A673 (cell line): ENCODE data around the gene CCDC136. TPM values are rescaled to one million over a fixed set of nuclear protein-coding genes. Genes with fewer than 3 reads are reported as not detected.

Experiments
- BruUV-seq: library from RNA; stranded (reverse); fragments of 400-500 nt; replicated peaks from 2 replicates; lab custom pipeline; 2021; lab: Mats Ljungman, UMichigan
- CTCF ChIA-PET: fragments of 300-600 bp; sonication (Branson Sonifier 250); formaldehyde crosslinking; loops from one replicate; lab custom pipeline; 2022; ENCODE audit warnings: antibody characterized with exemption; lab: Charles Lee
- POLR2A ChIA-PET: fragments of 300-600 bp; sonication (Branson Sonifier 250); formaldehyde crosslinking; loops from one replicate; lab custom pipeline; 2022; ENCODE audit warnings: antibody characterized with exemption; ENCODE audit not compliant: low non-redundant PET; lab: Charles Lee
- DNase-seq: peaks from one replicate; pipeline ENCODE4 v3.0.0-alpha.2; 2015; ENCODE audit warnings: low spot score
- H3K27ac ChIP-seq: fragments of 200-600 bp; sonication (generic); 2 replicates; pipeline ENCODE4 v1.5.1; 2016; ENCODE audit warnings: mixed run types, low read depth, mild to moderate bottlenecking, mixed read lengths, antibody characterized with exemption, low read length; ENCODE audit not compliant: poor library complexity, severe bottlenecking
- H3K27me3 ChIP-seq: fragments of 200-600 bp; sonication (generic); replicated peaks from 2 replicates; pipeline ENCODE4 v1.6.1; 2017; ENCODE audit warnings: mixed run types, low read depth, mild to moderate bottlenecking, mixed read lengths, antibody characterized with exemption, low read length; ENCODE audit not compliant: insufficient read depth, poor library complexity
- H3K36me3 ChIP-seq: fragments of 200-600 bp; sonication (generic); 2 replicates; pipeline ENCODE4 v1.6.1; 2016; ENCODE audit warnings: mixed run types, mild to moderate bottlenecking, mixed read lengths, antibody characterized with exemption, low read length; ENCODE audit not compliant: insufficient read depth, poor library complexity, severe bottlenecking
- H3K4me1 ChIP-seq: fragments of 200-600 bp; sonication (generic); 2 replicates; pipeline ENCODE4 v1.6.1; 2017; ENCODE audit warnings: mixed run types, mild to moderate bottlenecking, mixed read lengths, antibody characterized with exemption, low read length; ENCODE audit not compliant: insufficient read depth, poor library complexity, severe bottlenecking
- H3K4me3 ChIP-seq: fragments of 200-600 bp; sonication (generic); 2 replicates; pipeline ENCODE4 v1.5.1; 2016; ENCODE audit warnings: low read depth, mixed run types, mild to moderate bottlenecking, mixed read lengths, low read length; ENCODE audit not compliant: poor library complexity, severe bottlenecking
- H3K9me3 ChIP-seq: fragments of 200-600 bp; sonication (generic); 2 replicates; pipeline ENCODE4 v1.6.1; 2016; ENCODE audit warnings: mixed run types, low read depth, mild to moderate bottlenecking, mixed read lengths, antibody characterized with exemption, low read length; ENCODE audit not compliant: poor library complexity, severe bottlenecking
- CTCF ChIP-seq: fragments of 300-800, 200-600 bp; sonication (generic); conservative IDR thresholded peaks from 2 replicates; pipeline ENCODE4 v1.5.1; 2017; ENCODE audit warnings: low read depth, mild to moderate bottlenecking, antibody characterized with exemption, low read length, moderate library complexity, mixed read lengths
- EZH2 ChIP-seq: fragments of 200-600 bp; sonication (generic); IDR thresholded peaks from 2 replicates; pipeline ENCODE4 v1.6.1; 2017; ENCODE audit warnings: borderline replicate concordance, low read depth, mild to moderate bottlenecking, mixed read lengths, antibody characterized with exemption, low read length; ENCODE audit not compliant: poor library complexity, severe bottlenecking
- intact Hi-C: fragments of 100-400 bp; cut with micrococcal nuclease; formaldehyde crosslinking; loops from one replicate; pipeline ENCODE4 v1.10.0; 2022; ENCODE audit not compliant: unreplicated experiment
- total RNA-seq: library from RNA; stranded (reverse); gene quantifications from 2 replicates; pipeline ENCODE4 v1.2.3, GENCODE V29; 2021

CCDC136 gene
- total RNA-seq, 1 experiment from 2014 or later: 4.4 TPM

- intact Hi-C loops: no loop called here
- Histone ChIP-seq H3K9me3 (no peaks in the 10 kb centered on the region), H3K36me3 (no peaks in the 10 kb centered on the region), H3K4me1 (no peaks in the 10 kb centered on the region), H3K27ac (no peak overlapping the region), H3K27me3 (no peaks in the 10 kb centered on the region), H3K4me3 (no peak overlapping the region)
- ChIA-PET POLR2A (no interaction called here), CTCF (no interaction called here)
- no peak for DNase-seq
- TF ChIP-seq CTCF (no peak), EZH2 (no peak)
- no TSS peak for BruUV-seq
Observed at GRCh38 chr7:128818694-128819093, 26.9 kb downstream of the CCDC136 start.

- BruUV-seq: no TSS peak
- Histone ChIP-seq H3K27ac (no peak overlapping the region), H3K9me3 (no peaks in the 10 kb centered on the region), H3K4me3 (no peak overlapping the region), H3K36me3 (no peaks in the 10 kb centered on the region), H3K27me3 (no peaks in the 10 kb centered on the region), H3K4me1 (no peaks in the 10 kb centered on the region)
- intact Hi-C loops: no loop called here
- no peak for TF ChIP-seq CTCF
- TF ChIP-seq EZH2: no peak
- CTCF ChIA-PET: no interaction called here
- no peak for DNase-seq
- POLR2A ChIA-PET: interaction anchor here (0.5 kb wide), 1 partner anchor 40 kb away, joined by 5 read pairs; no protein-coding TSS in a partner anchor
Observed at GRCh38 chr7:128821724-128822123, 30.0 kb downstream of the CCDC136 start.

- DNase-seq: no peak
- ChIA-PET CTCF (no interaction called here), POLR2A (no interaction called here)
- Histone ChIP-seq H3K4me1 (peaks cover 10% of the 10 kb centered on the region), H3K9me3 (no peaks in the 10 kb centered on the region), H3K27ac (no peak overlapping the region), H3K36me3 (no peaks in the 10 kb centered on the region), H3K4me3 (no peak overlapping the region), H3K27me3 (no peaks in the 10 kb centered on the region)
- TF ChIP-seq CTCF (no peak), EZH2 (no peak)
- BruUV-seq: no TSS peak
- intact Hi-C loops: no loop called here
Observed at GRCh38 chr7:128826512-128826911, 34.7 kb downstream of the CCDC136 start.
